ENCODE measurements around the gene LCOR. TPM values are rescaled to one million over a fixed set of nuclear protein-coding genes. Genes with fewer than 3 reads are reported as not detected.

The LCOR gene
- total and polyA plus RNA-seq, 12 donors, result 1.6 to 28.8 (median 23.7) TPM

- DNase-seq, result no peak
- intact Hi-C loops (cut with DNase I), result no loop called here
- Histone ChIP-seq H3K4me3 (no peak overlapping the region), H3K27me3 (no peaks in the 10 kb centered on the region), H3K36me3 (peaks cover 0 to 29% (median 15%) of the 10 kb centered on the region in 9 donors), H3K27ac (no peak overlapping the region), H3K9me3 (no peaks in the 10 kb centered on the region), H3K4me1 (no peaks in the 10 kb centered on the region)
- WGBS, 2 donors, result 94 to 96% methylated on average over 12 of the region's 12 CpGs
- ATAC-seq, result no peak
- no peak for TF ChIP-seq CTCF (IDR thresholded peaks at IDR 0.05)
These were observed 150.2 kb downstream of the LCOR start for GRCh38 chr10:96982149-96982930.

- DNase-seq (no peak), ATAC-seq (peak in 1 of 8 donors; percentile 25)
- Histone ChIP-seq H3K4me3 (no peak overlapping the region), H3K27me3 (no peaks in the 10 kb centered on the region), H3K4me1 (peaks cover 0 to 4% (median 0%) of the 10 kb centered on the region in 9 donors), H3K27ac (no peak overlapping the region), H3K9me3 (no peaks in the 10 kb centered on the region), H3K36me3 (peaks cover 0 to 29% (median 15%) of the 10 kb centered on the region in 9 donors)
- intact Hi-C loops (cut with DNase I), result no loop called here
- WGBS, 2 donors, result 64 to 69% methylated on average over 14 of the region's 14 CpGs
- no peak for TF ChIP-seq CTCF (IDR thresholded peaks at IDR 0.05)
These were observed 152.5 kb downstream of the LCOR start for GRCh38 chr10:96984541-96985131.

GRCh38 chr10:96986200-96986856, 154.2 kb downstream of the LCOR start:
- WGBS, 2 donors, result 95 to 97% methylated on average over 6 of the region's 6 CpGs
- intact Hi-C loops (cut with DNase I), result no loop called here
- DNase-seq, result no peak
- no peak overlapping the region for H3K27ac ChIP-seq
- H3K27me3 ChIP-seq, result no peaks in the 10 kb centered on the region
- peaks cover 0 to 18% (median 9%) of the 10 kb centered on the region in 9 donors for H3K36me3 ChIP-seq
- H3K9me3 ChIP-seq, result no peaks in the 10 kb centered on the region
- H3K4me1 ChIP-seq, result peaks cover 0 to 4% (median 0%) of the 10 kb centered on the region in 9 donors
- no peak overlapping the region for H3K4me3 ChIP-seq
- ATAC-seq, result no peak
- TF ChIP-seq CTCF (IDR thresholded peaks at IDR 0.05), result no peak

GRCh38 chr10:96987141-96987841, 155.2 kb downstream of the LCOR start:
- TF ChIP-seq CTCF (IDR thresholded peaks at IDR 0.05), result no peak
- no peaks in the 10 kb centered on the region for H3K9me3 ChIP-seq
- ATAC-seq (no peak), DNase-seq (no peak)
- no peak overlapping the region for H3K27ac ChIP-seq
- H3K36me3 ChIP-seq, result peaks cover 0 to 9% (median 0%) of the 10 kb centered on the region in 9 donors
- peaks cover 0 to 4% (median 0%) of the 10 kb centered on the region in 9 donors for H3K4me1 ChIP-seq
- H3K4me3 ChIP-seq, result no peak overlapping the region
- no peaks in the 10 kb centered on the region for H3K27me3 ChIP-seq
- intact Hi-C loops (cut with DNase I), result no loop called here
- WGBS, 2 donors, result 81 to 97% methylated on average over 2 of the region's 2 CpGs
